Spleen (tissue), 11 donors: Measurements from ENCODE around the gene OTX2. TPM values are rescaled to one million over a fixed set of nuclear protein-coding genes. Genes with fewer than 3 reads are reported as not detected.

Source experiments
- DNase-seq: peaks from one replicate; pipeline ENCODE4 v3.0.0-alpha.2; 2020
- H3K27ac ChIP-seq, 8 donors: fragments of 200-600 bp; sonication (generic) in 7 of 8; 1 replicate in 4 of 8; 2 replicates in 4 of 8; pipeline versions ENCODE4 v1.5.0 to v1.8.0; 2016 to 2021; ENCODE audit warnings: inconsistent platforms in 4 of 8, mild to moderate bottlenecking in 4 of 8, moderate library complexity in 1 of 8
- H3K27me3 ChIP-seq, 7 donors: fragments of 200-600 bp; sonication (generic) in 6 of 7; replicated peaks in 1 of 7; 1 replicate in 4 of 7; 2 replicates in 3 of 7; pipeline versions ENCODE4 v1.5.0 to v1.8.0; 2016 to 2021; ENCODE audit warnings: inconsistent platforms in 3 of 7, mild to moderate bottlenecking in 1 of 7
- H3K36me3 ChIP-seq, 6 donors: fragments of 200-600 bp; sonication (generic) in 5 of 6; 1 replicate in 4 of 6; 2 replicates in 2 of 6; pipeline versions ENCODE4 v1.5.0 to v1.8.0; 2016 to 2021; ENCODE audit warnings: inconsistent platforms in 2 of 6
- H3K4me1 ChIP-seq, 6 donors: fragments of 200-600 bp; sonication (generic) in 5 of 6; 1 replicate in 3 of 6; 2 replicates in 3 of 6; pipeline versions ENCODE4 v1.5.0 to v1.8.0; 2016 to 2021; ENCODE audit warnings: inconsistent platforms in 3 of 6
- H3K4me3 ChIP-seq, 8 donors: fragments of 200-600 bp; sonication (generic) in 7 of 8; 1 replicate in 4 of 8; 2 replicates in 4 of 8; pipeline versions ENCODE4 v1.5.0 to v1.8.0; 2016 to 2021; ENCODE audit warnings: inconsistent platforms in 4 of 8, mild to moderate bottlenecking in 4 of 8, moderate library complexity in 2 of 8
- H3K9me3 ChIP-seq, 8 donors: fragments of 200-600 bp; sonication (generic) in 7 of 8; 1 replicate in 4 of 8; 2 replicates in 4 of 8; pipeline versions ENCODE4 v1.5.0 to v1.8.0; 2016 to 2021; ENCODE audit warnings: inconsistent platforms in 4 of 8
- CTCF ChIP-seq, 11 experiments: fragments of 200-600 bp in 7 of 11; fragments of 450-650 bp in 4 of 11; sonication (generic) in 4 of 11; IDR thresholded peaks in 8 of 11; conservative IDR thresholded peaks in 3 of 11; 1 replicate in 7 of 11; 2 replicates in 4 of 11; pipeline versions ENCODE4 v1.4.0 to v1.8.0; 2016 to 2021; ENCODE audit warnings: antibody characterized with exemption in 11 of 11, inconsistent platforms in 4 of 11, mild to moderate bottlenecking in 1 of 11
- POLR2A ChIP-seq, 3 donors: fragments of 450-650 bp; IDR thresholded peaks; one replicate each; pipeline ENCODE4 v1.5.1; 2017; ENCODE audit warnings: antibody characterized with exemption in 3 of 3, mild to moderate bottlenecking in 1 of 3
- POLR2AphosphoS5 ChIP-seq, 3 donors: sonication (generic); formaldehyde crosslinking; IDR thresholded peaks; one replicate each; pipeline ENCODE4 v1.5.1; 2017; ENCODE audit warnings: antibody characterized with exemption in 3 of 3
- WGBS, 5 donors: extraction: QIAGEN DNeasy Blood & Tissue Kit in 3 of 5; methylation state at CpG; one replicate each; pipeline versions ENCODE4 v1.1.5 to v1.1.7; 2013 to 2018; 5-methylcytosine and 5-hydroxymethylcytosine counted together
- intact Hi-C: fragments of 100-400 bp; cut with DNase I; formaldehyde crosslinking; loops from one replicate; pipeline ENCODE4 v1.15.0; 2023; ENCODE audit warnings: low total_unique reads
- polyA plus RNA-seq, 3 donors: library from polyadenylated mRNA; stranded (reverse); fragments of 200-250 nt; gene quantifications; one replicate each; pipeline ENCODE4 v1.2.1, GENCODE V29; 2013
- total RNA-seq, 7 donors: library from RNA; depleted of rRNA in 3 of 7; stranded (reverse); fragments of >200 nt in 3 of 7; fragmentation: NEBNext Ultra II Directional in 4 of 7; extraction: Animal tissue kit (Norgen Biotek cat#: 25700) in 4 of 7; gene quantifications; one replicate each; pipeline versions ENCODE4 v1.1.0 to v1.2.1, GENCODE V29; 2016 to 2021
- donor health status: healthy with polysubstance abuse.
- donor health status: DM: no; HTN: no; CAD: no; lungs with moderate emphysema.
- donor health status: DM: no; HTN: no; CAD: no.
- donor health status: Bipolar disorder and iron deficiency.
- donor health status: healthy.
- donor health status: DM: no; HTN: no; CAD: no.
- donor health status: DM: yes; HTN: yes; CAD: no.

OTX2 gene
- total and polyA plus RNA-seq, 10 donors = not detected

GRCh38 chr14:56840221-56840620, 29.9 kb upstream of the OTX2 start:
- 62 to 74% (median 65%) methylated on average over 6 of the region's 6 CpGs for WGBS, 5 donors
- no peaks in the 10 kb centered on the region for H3K9me3 ChIP-seq
- DNase-seq = no peak
- no peaks in the 10 kb centered on the region for H3K4me1 ChIP-seq
- no peak overlapping the region for H3K4me3 ChIP-seq
- no peaks in the 10 kb centered on the region for H3K36me3 ChIP-seq
- intact Hi-C loops = no loop called here
- TF ChIP-seq CTCF (IDR thresholded peaks at IDR 0.05 in 8 of 11, conservative IDR thresholded peaks at IDR 0.05 in 3 of 11) (no peak), POLR2A (IDR thresholded peaks at IDR 0.05) (no peak), POLR2AphosphoS5 (IDR thresholded peaks at IDR 0.05) (no peak)
- H3K27me3 ChIP-seq = peaks cover 0 to 48% (median 0%) of the 10 kb centered on the region in 7 donors
- no peak overlapping the region for H3K27ac ChIP-seq

DNA sequence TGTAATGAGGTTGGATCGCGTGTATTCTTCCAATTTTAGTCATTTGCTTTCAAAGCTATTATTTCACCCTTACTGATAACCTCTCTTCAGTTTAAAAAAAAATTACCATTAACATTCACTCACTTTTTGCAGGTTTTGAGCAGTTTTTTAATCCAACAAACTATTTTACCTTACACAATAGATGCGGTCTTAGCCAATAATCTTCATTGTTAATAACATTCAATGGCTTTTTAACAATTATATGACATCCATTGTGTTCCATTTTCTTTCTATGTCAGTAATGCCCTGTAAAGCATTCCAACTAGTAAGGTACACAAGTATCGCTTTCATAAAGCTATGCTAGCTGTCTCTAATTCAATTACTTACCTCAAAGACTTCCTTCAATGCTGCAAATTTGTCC, 18.9 kb upstream of the OTX2 start:
- Histone ChIP-seq H3K9me3 (no peaks in the 10 kb centered on the region), H3K4me3 (no peak overlapping the region), H3K36me3 (no peaks in the 10 kb centered on the region), H3K27me3 (peaks cover 0 to 8% (median 0%) of the 10 kb centered on the region in 7 donors), H3K4me1 (no peaks in the 10 kb centered on the region), H3K27ac (no peak overlapping the region)
- TF ChIP-seq POLR2A (IDR thresholded peaks at IDR 0.05) = no peak
- TF ChIP-seq CTCF (IDR thresholded peaks at IDR 0.05 in 8 of 11, conservative IDR thresholded peaks at IDR 0.05 in 3 of 11) = no peak
- TF ChIP-seq POLR2AphosphoS5 (IDR thresholded peaks at IDR 0.05) = no peak
- DNase-seq = no peak
- 88 to 94% (median 92%) methylated on average over 4 of the region's 4 CpGs for WGBS, 5 donors
- intact Hi-C loops = no loop called here

DNA sequence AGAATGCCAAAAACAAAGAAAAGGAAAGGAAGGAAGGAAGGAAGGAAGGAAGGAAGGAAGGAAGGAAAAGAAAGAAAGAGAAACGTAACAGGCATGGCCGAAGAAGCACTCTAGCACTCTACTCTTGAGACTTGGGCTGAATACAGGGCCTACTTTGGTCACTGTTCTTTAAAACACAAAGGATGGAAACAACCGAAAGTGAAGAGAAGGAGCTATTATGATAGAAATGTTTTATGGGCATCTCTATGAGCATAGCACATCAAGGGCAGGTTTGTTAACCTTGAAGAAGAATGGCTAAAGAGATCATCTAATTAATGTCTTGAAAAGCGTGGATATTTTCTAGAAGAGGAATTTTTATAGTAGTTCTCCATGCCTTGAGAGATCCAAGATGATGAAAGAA, 15.9 kb upstream of the OTX2 start:
- Histone ChIP-seq H3K9me3 (no peaks in the 10 kb centered on the region), H3K36me3 (no peaks in the 10 kb centered on the region), H3K4me1 (no peaks in the 10 kb centered on the region), H3K27me3 (peaks cover 0 to 25% (median 0%) of the 10 kb centered on the region in 7 donors), H3K27ac (no peak overlapping the region), H3K4me3 (no peak overlapping the region)
- no peak for TF ChIP-seq CTCF (IDR thresholded peaks at IDR 0.05 in 8 of 11, conservative IDR thresholded peaks at IDR 0.05 in 3 of 11)
- intact Hi-C loops = no loop called here
- DNase-seq = no peak
- WGBS, 5 donors = 62 to 77% (median 74%) methylated on average over 4 of the region's 4 CpGs

- Histone ChIP-seq H3K27me3 (peaks cover 4 to 59% (median 27%) of the 10 kb centered on the region in 7 donors), H3K36me3 (no peaks in the 10 kb centered on the region), H3K27ac (no peak overlapping the region), H3K9me3 (no peaks in the 10 kb centered on the region), H3K4me3 (no peak overlapping the region), H3K4me1 (peaks cover 0 to under 1% (median 0%) of the 10 kb centered on the region in 6 donors)
- no peak for DNase-seq
- intact Hi-C loops = no loop called here
- TF ChIP-seq CTCF (IDR thresholded peaks at IDR 0.05 in 8 of 11, conservative IDR thresholded peaks at IDR 0.05 in 3 of 11) = no peak
- no peak for TF ChIP-seq POLR2AphosphoS5 (IDR thresholded peaks at IDR 0.05)
- TF ChIP-seq POLR2A (IDR thresholded peaks at IDR 0.05) = no peak
- 60 to 70% (median 63%) methylated on average over 6 of the region's 6 CpGs for WGBS, 5 donors
These were observed 11.7 kb upstream of the OTX2 start for GRCh38 chr14:56821805-56822610.
